ENCODE measurements around the gene LRRC46.

The LRRC46 gene

GRCh38 chr17:47853616-47854015 lies 22.1 kb downstream of the LRRC46 start:
- no peak overlapping the region for H3K27ac ChIP-seq (ENCODE audit: low read length)
- no peaks in the 10 kb centered on the region for H3K9me3 ChIP-seq (ENCODE audit: control insufficient read depth in 2 of 2, low read length in 2 of 2)
- no peak overlapping the region for H3K9ac ChIP-seq (ENCODE audit: low read length in 2 of 2)
- H3K27me3 ChIP-seq (ENCODE audit: control insufficient read depth in 1 of 2, insufficient read depth in 2 of 2, low read length in 2 of 2): peaks cover 85 to 93% of the 10 kb centered on the region in 2 donors
- H3K4me1 ChIP-seq (ENCODE audit: control insufficient read depth, insufficient read depth, low read length): peaks cover 12% of the 10 kb centered on the region
- no peak overlapping the region for H3K4me3 ChIP-seq (ENCODE audit: low read length in 2 of 2)
- no peaks in the 10 kb centered on the region for H3K36me3 ChIP-seq (ENCODE audit: control insufficient read depth in 2 of 2, insufficient read depth in 2 of 2, low read length in 2 of 2)

- H3K4me1 ChIP-seq (ENCODE audit: control insufficient read depth, insufficient read depth, low read length): peaks cover 7% of the 10 kb centered on the region
Observed at GRCh38 chr17:47855737-47856136, 24.3 kb downstream of the LRRC46 start.

DNA sequence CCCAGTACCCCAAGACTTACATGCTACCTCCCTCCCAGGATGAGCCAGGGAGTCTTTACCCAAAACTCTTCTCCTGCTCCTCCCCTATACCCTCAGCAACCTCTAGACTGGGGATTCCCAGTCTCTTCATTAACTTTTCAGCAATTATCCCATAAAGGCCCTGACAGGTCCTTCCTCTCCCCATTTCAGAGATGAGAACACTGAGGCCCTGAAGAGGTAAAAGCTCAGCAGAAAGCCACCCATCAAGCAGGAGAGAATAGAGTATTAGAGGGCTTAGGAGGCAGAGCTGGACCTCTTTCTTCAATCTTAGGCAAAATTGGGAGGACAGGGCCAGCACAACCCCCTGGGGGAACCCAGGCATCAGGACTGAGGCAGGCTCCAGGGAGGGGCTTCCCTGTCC lies 25.4 kb downstream of the LRRC46 start:
- no peaks in the 10 kb centered on the region for H3K4me1 ChIP-seq (ENCODE audit: control insufficient read depth, insufficient read depth, low read length)
- H3K9ac ChIP-seq (ENCODE audit: low read length in 2 of 2): no peak overlapping the region
- no peaks in the 10 kb centered on the region for H3K36me3 ChIP-seq (ENCODE audit: control insufficient read depth in 2 of 2, insufficient read depth in 2 of 2, low read length in 2 of 2)
- H3K27me3 ChIP-seq (ENCODE audit: control insufficient read depth in 1 of 2, insufficient read depth in 2 of 2, low read length in 2 of 2): peaks cover 69 to 79% of the 10 kb centered on the region in 2 donors
- no peak overlapping the region for H3K4me3 ChIP-seq (ENCODE audit: low read length in 2 of 2)
- no peak overlapping the region for H3K27ac ChIP-seq (ENCODE audit: low read length)
- H3K9me3 ChIP-seq (ENCODE audit: control insufficient read depth in 2 of 2, low read length in 2 of 2): no peaks in the 10 kb centered on the region

More at GRCh38 chr17:47855737-47856136, 24.3 kb downstream of the LRRC46 start:
- Histone ChIP-seq H3K36me3 (ENCODE audit: control insufficient read depth in 2 of 2, insufficient read depth in 2 of 2, low read length in 2 of 2) (no peaks in the 10 kb centered on the region), H3K9me3 (ENCODE audit: control insufficient read depth in 2 of 2, low read length in 2 of 2) (no peaks in the 10 kb centered on the region), H3K4me3 (ENCODE audit: low read length in 2 of 2) (no peak overlapping the region), H3K27me3 (ENCODE audit: control insufficient read depth in 1 of 2, insufficient read depth in 2 of 2, low read length in 2 of 2) (peaks cover 74 to 83% of the 10 kb centered on the region in 2 donors), H3K9ac (ENCODE audit: low read length in 2 of 2) (no peak overlapping the region), H3K27ac (ENCODE audit: low read length) (no peak overlapping the region)

GRCh38 chr17:47857551-47858455 lies 26.3 kb downstream of the LRRC46 start:
- Histone ChIP-seq H3K9ac (ENCODE audit: low read length in 2 of 2) (no peak overlapping the region), H3K27me3 (ENCODE audit: control insufficient read depth in 1 of 2, insufficient read depth in 2 of 2, low read length in 2 of 2) (peaks cover 59 to 69% of the 10 kb centered on the region in 2 donors), H3K27ac (ENCODE audit: low read length) (no peak overlapping the region), H3K9me3 (ENCODE audit: control insufficient read depth in 2 of 2, low read length in 2 of 2) (no peaks in the 10 kb centered on the region), H3K4me1 (ENCODE audit: control insufficient read depth, insufficient read depth, low read length) (no peaks in the 10 kb centered on the region), H3K36me3 (ENCODE audit: control insufficient read depth in 2 of 2, insufficient read depth in 2 of 2, low read length in 2 of 2) (no peaks in the 10 kb centered on the region), H3K4me3 (ENCODE audit: low read length in 2 of 2) (no peak overlapping the region)

DNA sequence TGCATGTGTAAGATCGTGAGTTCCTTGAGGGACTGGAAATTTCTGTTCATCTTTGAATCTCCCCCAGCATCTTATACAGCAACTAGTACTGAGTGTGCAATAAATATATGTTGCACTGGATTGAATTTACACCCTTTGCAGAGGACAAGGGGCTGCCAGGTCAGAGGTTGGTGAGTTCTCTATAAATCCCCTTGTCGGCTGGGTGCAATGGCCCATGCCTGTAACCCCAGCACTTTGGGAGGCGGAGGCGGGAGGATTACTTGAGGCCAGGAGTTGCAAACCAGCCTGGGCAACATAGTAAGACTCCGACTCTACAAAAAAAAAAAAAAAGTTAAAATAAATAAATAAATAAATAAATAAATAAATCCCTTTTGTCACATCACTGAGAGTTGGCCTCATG lies 28.9 kb downstream of the LRRC46 start:
- Histone ChIP-seq H3K4me1 (ENCODE audit: control insufficient read depth, insufficient read depth, low read length) (no peaks in the 10 kb centered on the region), H3K9ac (ENCODE audit: low read length in 2 of 2) (no peak overlapping the region), H3K27ac (ENCODE audit: low read length) (no peak overlapping the region), H3K36me3 (ENCODE audit: control insufficient read depth in 2 of 2, insufficient read depth in 2 of 2, low read length in 2 of 2) (no peaks in the 10 kb centered on the region), H3K9me3 (ENCODE audit: control insufficient read depth in 2 of 2, low read length in 2 of 2) (no peaks in the 10 kb centered on the region), H3K27me3 (ENCODE audit: control insufficient read depth in 1 of 2, insufficient read depth in 2 of 2, low read length in 2 of 2) (peaks cover 36 to 43% of the 10 kb centered on the region in 2 donors), H3K4me3 (ENCODE audit: low read length in 2 of 2) (no peak overlapping the region)

GRCh38 chr17:47862621-47863440 lies 31.4 kb downstream of the LRRC46 start:
- H3K36me3 ChIP-seq (ENCODE audit: control insufficient read depth in 2 of 2, insufficient read depth in 2 of 2, low read length in 2 of 2): no peaks in the 10 kb centered on the region
- H3K4me3 ChIP-seq (ENCODE audit: low read length in 2 of 2): no peak overlapping the region
- no peak overlapping the region for H3K9ac ChIP-seq (ENCODE audit: low read length in 2 of 2)
- H3K9me3 ChIP-seq (ENCODE audit: control insufficient read depth in 2 of 2, low read length in 2 of 2): no peaks in the 10 kb centered on the region
- H3K27ac ChIP-seq (ENCODE audit: low read length): no peak overlapping the region
- no peaks in the 10 kb centered on the region for H3K4me1 ChIP-seq (ENCODE audit: control insufficient read depth, insufficient read depth, low read length)
- H3K27me3 ChIP-seq (ENCODE audit: control insufficient read depth in 1 of 2, insufficient read depth in 2 of 2, low read length in 2 of 2): peaks cover 25 to 26% of the 10 kb centered on the region in 2 donors

DNA sequence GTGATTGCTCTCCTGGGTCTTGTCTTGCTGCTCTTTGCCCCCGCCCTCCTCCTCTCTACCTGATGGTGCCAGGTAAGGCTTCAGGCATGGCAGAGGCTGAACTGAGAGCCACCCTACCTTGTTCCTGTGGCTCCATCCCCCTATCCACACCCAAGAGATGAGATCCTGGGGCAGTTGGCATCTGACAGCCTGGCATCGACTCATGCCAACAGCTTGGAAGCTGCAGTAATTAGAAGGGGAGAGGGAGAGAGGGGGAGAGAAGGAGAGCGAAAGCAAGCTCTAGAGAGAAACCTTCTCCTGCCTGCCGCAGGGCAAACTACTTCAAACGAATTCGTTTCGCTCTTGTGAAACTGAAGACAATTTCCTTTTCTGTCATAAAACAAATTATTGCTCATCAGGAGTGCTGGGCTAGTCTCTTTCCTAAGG lies 33.3 kb downstream of the LRRC46 start:
- no peaks in the 10 kb centered on the region for H3K9me3 ChIP-seq (ENCODE audit: control insufficient read depth in 2 of 2, low read length in 2 of 2)
- H3K9ac ChIP-seq (ENCODE audit: low read length in 2 of 2): no peak overlapping the region
- peaks cover 20 to 31% of the 10 kb centered on the region in 2 donors for H3K27me3 ChIP-seq (ENCODE audit: control insufficient read depth in 1 of 2, insufficient read depth in 2 of 2, low read length in 2 of 2)
- no peak overlapping the region for H3K4me3 ChIP-seq (ENCODE audit: low read length in 2 of 2)
- H3K4me1 ChIP-seq (ENCODE audit: control insufficient read depth, insufficient read depth, low read length): no peaks in the 10 kb centered on the region
- H3K36me3 ChIP-seq (ENCODE audit: control insufficient read depth in 2 of 2, insufficient read depth in 2 of 2, low read length in 2 of 2): no peaks in the 10 kb centered on the region
- H3K27ac ChIP-seq (ENCODE audit: low read length): no peak overlapping the region

DNA sequence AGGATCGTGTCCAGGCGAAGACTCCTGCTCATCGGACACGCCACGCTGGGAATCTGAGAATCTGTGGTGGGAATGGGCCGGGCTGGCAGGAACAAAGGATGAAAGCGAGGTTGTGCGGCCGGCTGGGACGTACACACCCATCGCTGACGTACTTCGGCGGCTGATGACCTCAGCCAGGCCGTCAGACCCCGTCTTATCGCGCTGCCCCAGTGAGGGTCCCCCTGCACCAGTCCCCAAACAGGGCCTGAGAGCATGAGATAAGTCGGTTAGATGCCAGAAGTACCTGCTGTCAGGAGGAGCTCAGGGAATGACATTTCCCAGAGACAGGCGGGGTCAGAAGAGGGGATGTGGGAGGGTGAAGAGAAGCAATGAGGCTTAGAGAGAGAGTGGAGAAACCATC lies 35.5 kb downstream of the LRRC46 start:
- Histone ChIP-seq H3K4me3 (ENCODE audit: low read length in 2 of 2) (no peak overlapping the region), H3K27ac (ENCODE audit: low read length) (no peak overlapping the region), H3K4me1 (ENCODE audit: control insufficient read depth, insufficient read depth, low read length) (no peaks in the 10 kb centered on the region), H3K27me3 (ENCODE audit: control insufficient read depth in 1 of 2, insufficient read depth in 2 of 2, low read length in 2 of 2) (peaks cover 29 to 31% of the 10 kb centered on the region in 2 donors), H3K9me3 (ENCODE audit: control insufficient read depth in 2 of 2, low read length in 2 of 2) (no peaks in the 10 kb centered on the region), H3K9ac (ENCODE audit: low read length in 2 of 2) (no peak overlapping the region), H3K36me3 (ENCODE audit: control insufficient read depth in 2 of 2, insufficient read depth in 2 of 2, low read length in 2 of 2) (no peaks in the 10 kb centered on the region)

DNA sequence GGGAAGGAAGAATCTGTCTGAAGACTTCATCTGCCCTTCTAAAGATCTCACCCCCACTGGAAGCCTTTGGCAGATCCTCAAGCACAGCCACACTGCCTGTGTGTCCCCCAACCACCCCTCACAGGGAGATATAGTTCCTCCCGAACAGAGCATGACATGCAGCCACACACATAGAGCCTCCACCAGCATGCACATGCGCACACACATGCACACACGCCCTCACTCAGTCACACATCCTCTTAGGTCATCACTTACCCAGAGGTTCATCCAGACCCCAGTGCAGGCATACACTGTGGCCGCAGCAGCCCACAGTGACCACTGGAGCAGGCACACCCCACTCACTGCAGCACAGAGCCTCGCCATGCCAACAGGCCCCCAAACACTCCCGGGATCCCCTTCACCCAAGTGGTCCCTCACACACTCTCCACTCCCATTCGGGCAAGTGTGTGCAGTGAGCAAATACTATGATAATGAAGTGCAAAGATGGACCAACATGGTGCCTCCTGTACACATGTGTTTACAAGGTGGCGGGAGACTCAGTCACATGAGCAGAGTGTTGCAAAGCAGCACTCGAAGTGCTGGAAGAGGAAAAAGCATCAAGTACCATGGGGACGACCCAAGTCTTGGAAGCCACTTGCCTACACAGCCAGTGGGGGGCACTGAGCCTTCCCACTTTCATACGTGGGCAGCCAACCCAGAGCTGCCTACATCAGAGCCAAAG lies 36.5 kb downstream of the LRRC46 start:
- Histone ChIP-seq H3K4me1 (ENCODE audit: control insufficient read depth, insufficient read depth, low read length) (peaks cover 5% of the 10 kb centered on the region), H3K27me3 (ENCODE audit: control insufficient read depth in 1 of 2, insufficient read depth in 2 of 2, low read length in 2 of 2) (peaks cover 38 to 41% of the 10 kb centered on the region in 2 donors), H3K36me3 (ENCODE audit: control insufficient read depth in 2 of 2, insufficient read depth in 2 of 2, low read length in 2 of 2) (no peaks in the 10 kb centered on the region), H3K9ac (ENCODE audit: low read length in 2 of 2) (no peak overlapping the region), H3K9me3 (ENCODE audit: control insufficient read depth in 2 of 2, low read length in 2 of 2) (no peaks in the 10 kb centered on the region), H3K4me3 (ENCODE audit: low read length in 2 of 2) (no peak overlapping the region), H3K27ac (ENCODE audit: low read length) (no peak overlapping the region)

DNA sequence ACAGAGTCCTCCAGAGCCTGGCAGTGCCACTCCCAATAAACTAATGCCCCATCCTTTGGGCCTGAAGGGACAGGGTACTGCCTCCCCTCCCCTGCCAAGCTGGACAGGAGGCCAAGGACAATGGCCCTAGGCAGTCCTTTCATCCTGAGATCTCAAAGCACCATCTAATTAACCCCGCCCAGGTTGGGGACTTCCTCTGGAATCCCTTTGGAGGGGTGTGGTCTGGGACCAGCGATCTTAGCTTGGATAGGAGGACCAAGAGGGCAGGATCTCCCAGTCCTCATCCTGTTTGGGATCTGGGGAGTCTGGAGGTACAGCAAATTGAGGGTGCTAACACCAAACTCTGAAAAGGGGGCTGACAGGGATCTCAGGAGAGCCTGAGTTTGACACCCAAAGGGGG lies 37.6 kb downstream of the LRRC46 start:
- no peak overlapping the region for H3K27ac ChIP-seq (ENCODE audit: low read length)
- peaks cover 5% of the 10 kb centered on the region for H3K4me1 ChIP-seq (ENCODE audit: control insufficient read depth, insufficient read depth, low read length)
- H3K36me3 ChIP-seq (ENCODE audit: control insufficient read depth in 2 of 2, insufficient read depth in 2 of 2, low read length in 2 of 2): no peaks in the 10 kb centered on the region
- H3K4me3 ChIP-seq (ENCODE audit: low read length in 2 of 2): no peak overlapping the region
- H3K9ac ChIP-seq (ENCODE audit: low read length in 2 of 2): no peak overlapping the region
- H3K9me3 ChIP-seq (ENCODE audit: control insufficient read depth in 2 of 2, low read length in 2 of 2): no peaks in the 10 kb centered on the region
- peaks cover 42 to 44% of the 10 kb centered on the region in 2 donors for H3K27me3 ChIP-seq (ENCODE audit: control insufficient read depth in 1 of 2, insufficient read depth in 2 of 2, low read length in 2 of 2)
